Endothelial cell of umbilical vein (primary cell): Measurements from ENCODE around the gene MOXD1.

Experiments used
- CTCF ChIP-seq, 2 donors: IDR thresholded peaks; 1 replicate in 1 of 2; 2 replicates in 1 of 2; pipeline ENCODE4 v1.5.1; 2011; ENCODE audit warnings: low read length in 2 of 2, mild to moderate bottlenecking in 2 of 2, moderate library complexity in 2 of 2, control low read depth in 1 of 2, inconsistent platforms in 1 of 2, low read depth in 1 of 2; ENCODE audit not compliant: insufficient read depth in 1 of 2; ENCODE audit errors: extremely low read depth in 1 of 2
- EZH2 ChIP-seq: IDR thresholded peaks from 2 replicates; pipeline ENCODE4 v1.6.1; 2012; ENCODE audit warnings: borderline replicate concordance, low read depth, mild to moderate bottlenecking, moderate library complexity, low read length, inconsistent platforms; ENCODE audit not compliant: severe bottlenecking
- FOS ChIP-seq: IDR thresholded peaks from 2 replicates; pipeline ENCODE4 v1.6.1; 2011; ENCODE audit warnings: mild to moderate bottlenecking, low read length, moderate library complexity, borderline replicate concordance; ENCODE audit not compliant: insufficient read depth
- JUN ChIP-seq: IDR thresholded peaks from 2 replicates; pipeline ENCODE4 v1.6.1; 2011; ENCODE audit warnings: borderline replicate concordance, low read depth; ENCODE audit not compliant: insufficient read length, insufficient read depth
- MAX ChIP-seq: IDR thresholded peaks from 2 replicates; pipeline ENCODE4 v1.6.1; 2011; ENCODE audit not compliant: insufficient read depth, insufficient read length
- MYC ChIP-seq: IDR thresholded peaks from one replicate; pipeline ENCODE4 v1.6.1; 2011; ENCODE audit warnings: mild to moderate bottlenecking, low read depth, low read length
- POLR2A ChIP-seq: IDR thresholded peaks from 2 replicates; pipeline ENCODE4 v1.6.1; 2012; ENCODE audit warnings: low read depth, mild to moderate bottlenecking, control low read depth, low read length
- POLR2AphosphoS5 ChIP-seq: IDR thresholded peaks from 2 replicates; pipeline ENCODE4 v1.6.1; 2012; ENCODE audit warnings: low read depth, mild to moderate bottlenecking, control low read depth, low read length, moderate library complexity; ENCODE audit not compliant: insufficient read depth

- TF ChIP-seq CTCF (IDR thresholded peaks at IDR 0.05; ENCODE audit: extremely low read depth in 1 of 2, insufficient read depth in 1 of 2, low read depth in 1 of 2, low read length in 2 of 2), result peak; percentile 38 to 47
- TF ChIP-seq POLR2A, result no peak
- TF ChIP-seq JUN, result no peak
- no peak for TF ChIP-seq MYC
- no peak for TF ChIP-seq EZH2
- TF ChIP-seq POLR2AphosphoS5, result no peak
- no peak for TF ChIP-seq MAX
- no peak for TF ChIP-seq FOS
Measured at GRCh38 chr6:132300323-132300949, 100.8 kb downstream of the MOXD1 start.
